Psoas muscle (tissue), 8 donors: Measurements from ENCODE around the gene UBB. TPM values are rescaled to one million over a fixed set of nuclear protein-coding genes. Genes with fewer than 3 reads are reported as not detected.
A peak's percentile ranks its signal among the peaks of the same experiment; 100 is the strongest.

Source experiments
- ATAC-seq, 4 donors: fragments of 200-7000 bp; cut with Tn5 transposase; one replicate each; pipeline ENCODE4 v1.9.1; 2020; ENCODE audit warnings: moderate library complexity in 3 of 4, mild to moderate bottlenecking in 2 of 4
- DNase-seq, 2 donors: peaks; one replicate each; pipeline ENCODE4 v3.0.0-alpha.2; 2020
- H3K27ac ChIP-seq: fragments of 200-600 bp; one replicate; pipeline ENCODE4 v1.8.0; 2022
- H3K27me3 ChIP-seq, 3 donors: fragments of 200-600 bp in 1 of 3; one replicate each; pipeline versions ENCODE4 v1.6.1 to v1.8.0; 2013 to 2022; ENCODE audit warnings: low read length in 2 of 3, mild to moderate bottlenecking in 2 of 3, moderate library complexity in 1 of 3; ENCODE audit not compliant: insufficient read depth in 3 of 3
- H3K36me3 ChIP-seq, 2 donors: fragments of 200-600 bp in 1 of 2; one replicate each; pipeline versions ENCODE4 v1.6.1 to v1.8.0; 2013 to 2022; ENCODE audit warnings: low read depth in 1 of 2, mild to moderate bottlenecking in 1 of 2, moderate library complexity in 1 of 2; ENCODE audit not compliant: insufficient read depth in 1 of 2
- H3K4me1 ChIP-seq: fragments of 200-600 bp; one replicate; pipeline ENCODE4 v1.8.0; 2022
- H3K4me3 ChIP-seq: fragments of 200-600 bp; one replicate; pipeline ENCODE4 v1.8.0; 2022; ENCODE audit warnings: mild to moderate bottlenecking
- H3K9me3 ChIP-seq: fragments of 200-600 bp; one replicate; pipeline ENCODE4 v1.8.0; 2022
- WGBS, 3 donors: extraction: QIAGEN DNeasy Blood & Tissue Kit; methylation state at CpG; one replicate each; pipeline versions ENCODE4 v1.1.6 to v1.1.7; 2013; 5-methylcytosine and 5-hydroxymethylcytosine counted together
- intact Hi-C, 2 donors: fragments of 100-400 bp; cut with DNase I; formaldehyde crosslinking; loops; one replicate each; pipeline versions ENCODE4 v1.11.0 to v1.14.2; 2022
- polyA plus RNA-seq, 3 donors: library from polyadenylated mRNA; stranded (reverse); fragments of 200-250 nt; gene quantifications; one replicate each; pipeline ENCODE4 v1.2.3, GENCODE V29; 2013
- total RNA-seq, 4 donors: library from RNA; stranded (reverse); fragmentation: NEBNext Ultra II Directional in 2 of 4; extraction: Animal tissue kit (Norgen Biotek cat#: 25700) in 2 of 4; gene quantifications; one replicate each; pipeline versions ENCODE4 v1.2.1 to v1.2.4, GENCODE V29; 2021 to 2023
- TF ChIP-seq, protein P1 (sequence below): fragments of 200-600 bp; IDR thresholded peaks from one replicate; pipeline ENCODE4 v1.8.0; 2022; ENCODE audit warnings: antibody characterized with exemption
- donor health status: healthy with polysubstance abuse.
- donor health status: DM: no; HTN: no; CAD: no; lungs with moderate emphysema.
- donor health status: Bipolar disorder and iron deficiency.
- donor health status: healthy.
- donor health status: DM: yes; HTN: yes; CAD: no.
- donor health status: DM: no; HTN: no; CAD: no.
- donor health status: DM: no; HTN: no; CAD: no.
- donor health status: DM: yes; HTN: yes; CAD: no.

The UBB gene
- total and polyA plus RNA-seq, 7 donors = 700 to 3,203 (median 1,893) TPM

GRCh38 chr17:16415031-16415924, 34.4 kb downstream of the UBB start, which contains the start of gene TRPV2:
TRPV2 (plus strand) TSS chr17:16415571; CDS start chr17:16417669, 2,098 bp downstream.
- Histone ChIP-seq H3K27ac (peak within 1 kb of the TSS; percentile 71), H3K4me1 (no peaks in the 10 kb centered on the region), H3K9me3 (no peaks in the 10 kb centered on the region), H3K27me3 (no peaks in the 10 kb centered on the region), H3K36me3 (no peaks in the 10 kb centered on the region), H3K4me3 (peak within 1 kb of the TSS; percentile 67)
- DNase-seq (peak in 1 of 2 donors; percentile 56), ATAC-seq (peak; percentile 41 to 73 (median 72))
- TF ChIP-seq, protein P1, sequence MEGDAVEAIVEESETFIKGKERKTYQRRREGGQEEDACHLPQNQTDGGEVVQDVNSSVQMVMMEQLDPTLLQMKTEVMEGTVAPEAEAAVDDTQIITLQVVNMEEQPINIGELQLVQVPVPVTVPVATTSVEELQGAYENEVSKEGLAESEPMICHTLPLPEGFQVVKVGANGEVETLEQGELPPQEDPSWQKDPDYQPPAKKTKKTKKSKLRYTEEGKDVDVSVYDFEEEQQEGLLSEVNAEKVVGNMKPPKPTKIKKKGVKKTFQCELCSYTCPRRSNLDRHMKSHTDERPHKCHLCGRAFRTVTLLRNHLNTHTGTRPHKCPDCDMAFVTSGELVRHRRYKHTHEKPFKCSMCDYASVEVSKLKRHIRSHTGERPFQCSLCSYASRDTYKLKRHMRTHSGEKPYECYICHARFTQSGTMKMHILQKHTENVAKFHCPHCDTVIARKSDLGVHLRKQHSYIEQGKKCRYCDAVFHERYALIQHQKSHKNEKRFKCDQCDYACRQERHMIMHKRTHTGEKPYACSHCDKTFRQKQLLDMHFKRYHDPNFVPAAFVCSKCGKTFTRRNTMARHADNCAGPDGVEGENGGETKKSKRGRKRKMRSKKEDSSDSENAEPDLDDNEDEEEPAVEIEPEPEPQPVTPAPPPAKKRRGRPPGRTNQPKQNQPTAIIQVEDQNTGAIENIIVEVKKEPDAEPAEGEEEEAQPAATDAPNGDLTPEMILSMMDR = peak; percentile 39
- 15 to 28% (median 22%) methylated on average over 18 to 21 of the region's 21 CpGs for WGBS, 3 donors
- intact Hi-C loops = loop anchor here in 1 of 2 donors (2.0 kb wide), 1 partner anchor 28 kb away; no protein-coding TSS in a partner anchor

- Histone ChIP-seq H3K4me1 (no peaks in the 10 kb centered on the region), H3K27ac (peak overlapping the region; percentile 7), H3K4me3 (no peak overlapping the region), H3K27me3 (no peaks in the 10 kb centered on the region), H3K36me3 (peaks cover 0 to 1% of the 10 kb centered on the region in 2 donors), H3K9me3 (no peaks in the 10 kb centered on the region)
- TF ChIP-seq, protein P1 = no peak
- no peak for ATAC-seq
- 48 to 65% (median 58%) methylated on average over 7 of the region's 7 CpGs for WGBS, 3 donors
- intact Hi-C loops = no loop called here
- peak in 1 of 2 donors; percentile 25 for DNase-seq
Observed at GRCh38 chr17:16417399-16417798, 36.5 kb downstream of the UBB start.

GRCh38 chr17:16417896-16418684, 37.2 kb downstream of the UBB start:
- Histone ChIP-seq H3K27ac (peak overlapping the region; percentile 7), H3K9me3 (no peaks in the 10 kb centered on the region), H3K36me3 (peaks cover 0 to 8% of the 10 kb centered on the region in 2 donors), H3K27me3 (no peaks in the 10 kb centered on the region), H3K4me3 (no peak overlapping the region), H3K4me1 (no peaks in the 10 kb centered on the region)
- intact Hi-C loops = no loop called here
- 42 to 50% (median 45%) methylated on average over 7 of the region's 7 CpGs for WGBS, 3 donors
- TF ChIP-seq, protein P1 = no peak
- DNase-seq (peak in 1 of 2 donors; percentile 45), ATAC-seq (peak in 2 of 4 donors; percentile 19 to 22)

- WGBS, 3 donors = 43 to 89% (median 46%) methylated on average over 2 of the region's 2 CpGs
- TF ChIP-seq, protein P1 = no peak
- H3K4me1 ChIP-seq = no peaks in the 10 kb centered on the region
- intact Hi-C loops = no loop called here
- peak overlapping the region; percentile 7 for H3K27ac ChIP-seq
- H3K4me3 ChIP-seq = no peak overlapping the region
- ATAC-seq (no peak), DNase-seq (no peak)
- H3K27me3 ChIP-seq = no peaks in the 10 kb centered on the region
- peaks cover 0 to 14% of the 10 kb centered on the region in 2 donors for H3K36me3 ChIP-seq
- H3K9me3 ChIP-seq = no peaks in the 10 kb centered on the region
Observed at GRCh38 chr17:16418685-16419068, 37.8 kb downstream of the UBB start.
